Dendritic cell treated with granulocyte-macrophage colony-stimulating factor and Interleukin-4, amounts not matched to agents 40 ng/mL and 50 ng/mL, for 4 days (primary cell): Measurements from ENCODE around the gene EPRS1.
"Not testable (repeated sequence)": the region's sequence is repeated elsewhere in the genome, so short reads cannot be mapped to it uniquely, and the experiment has no call there.

Experiments used
- H3K27ac Mint-ChIP-seq: one replicate; pipeline ENCODE4 v1.8.0; 2022; ENCODE audit warnings: mild to moderate bottlenecking, mixed read lengths
- H3K27me3 Mint-ChIP-seq: one replicate; pipeline ENCODE4 v1.8.0; 2022; ENCODE audit warnings: mild to moderate bottlenecking, mixed read lengths
- H3K36me3 Mint-ChIP-seq: one replicate; pipeline ENCODE4 v1.8.0; 2022; ENCODE audit warnings: low read depth, mixed read lengths
- H3K4me1 Mint-ChIP-seq: one replicate; pipeline ENCODE4 v1.8.0; 2022; ENCODE audit warnings: low read depth, mixed read lengths
- H3K4me3 Mint-ChIP-seq: one replicate; pipeline ENCODE4 v1.8.0; 2022; ENCODE audit warnings: mild to moderate bottlenecking, moderate library complexity, mixed read lengths
- H3K9me3 Mint-ChIP-seq: one replicate; pipeline ENCODE4 v1.8.0; 2022; ENCODE audit warnings: mixed read lengths
- intact Hi-C: fragments of 100-400 bp; cut with micrococcal nuclease; formaldehyde crosslinking; loops from one replicate; pipeline ENCODE4 v1.15.0; 2022

EPRS1 gene

GRCh38 chr1:220060876-220061275, 14.6 kb upstream of the EPRS1 start:
- Mint-ChIP-seq H3K27me3 (no peaks in the 10 kb centered on the region), H3K9me3 (no peaks in the 10 kb centered on the region), H3K4me3 (no peak overlapping the region), H3K27ac (no peak overlapping the region), H3K36me3 (peaks cover 69% of the 10 kb centered on the region), H3K4me1 (no peaks in the 10 kb centered on the region)
- intact Hi-C loops = no loop called here

DNA sequence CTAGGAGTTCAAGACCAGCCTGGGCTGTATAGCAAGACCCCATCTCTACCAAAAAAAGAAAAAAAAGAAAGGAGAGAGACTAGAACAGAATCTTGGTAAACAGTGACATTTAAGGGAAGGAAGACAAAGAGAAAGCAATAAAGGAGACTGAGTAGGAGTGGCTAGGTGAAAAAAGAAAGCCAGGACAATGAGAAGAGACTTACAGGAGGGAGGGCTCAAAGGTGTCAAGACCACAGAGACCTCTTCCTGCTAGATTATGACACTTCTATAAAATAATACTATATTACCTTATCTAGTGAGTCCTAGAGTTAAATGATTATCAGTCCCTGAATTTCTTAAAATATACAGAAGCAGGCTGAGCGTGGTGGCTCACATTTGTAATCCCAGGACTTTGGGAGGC, 10.1 kb upstream of the EPRS1 start:
- Mint-ChIP-seq H3K4me1 (no peaks in the 10 kb centered on the region), H3K9me3 (no peaks in the 10 kb centered on the region), H3K27me3 (no peaks in the 10 kb centered on the region), H3K4me3 (no peak overlapping the region), H3K27ac (no peak overlapping the region), H3K36me3 (peaks cover 44% of the 10 kb centered on the region)
- intact Hi-C loops = no loop called here

DNA sequence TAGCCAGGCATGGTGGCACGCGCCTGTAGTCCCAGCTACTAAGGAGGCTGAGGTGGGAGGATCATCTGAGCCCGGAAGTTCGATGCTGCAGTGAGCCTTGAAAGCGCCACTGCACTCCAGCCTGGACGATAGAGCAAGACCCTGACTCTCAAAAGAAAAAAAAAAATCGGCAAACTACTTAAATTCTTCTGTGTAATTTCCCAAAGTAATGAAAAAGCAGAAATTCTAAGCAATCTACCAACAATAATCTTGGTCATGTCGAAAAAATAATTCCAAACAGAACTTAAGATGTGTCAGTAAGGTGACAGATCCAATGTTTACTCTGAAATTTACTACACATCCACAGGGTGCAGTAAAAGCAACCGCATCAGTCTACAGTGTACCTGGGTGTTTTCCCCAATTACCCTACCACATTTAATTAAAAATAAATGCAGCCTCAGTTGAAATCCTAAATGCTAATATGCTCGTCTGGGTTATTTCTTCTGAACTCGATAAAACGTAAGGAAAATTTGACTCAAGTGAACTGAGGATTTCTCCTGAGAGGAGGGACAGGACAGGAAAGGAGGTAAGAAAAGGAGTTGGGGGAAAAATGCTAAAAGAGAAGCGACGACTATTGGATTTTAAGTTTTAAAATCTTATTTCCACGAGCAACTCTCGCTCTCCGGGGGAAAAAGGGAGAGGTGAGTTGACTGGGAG, 801 bp downstream of the EPRS1 start:
- no peaks in the 10 kb centered on the region for H3K27me3 Mint-ChIP-seq
- peaks cover 36% of the 10 kb centered on the region for H3K36me3 Mint-ChIP-seq
- intact Hi-C loops = loop anchor here (1.0 to 2.0 kb wide), 2 partner anchors 43 to 49 kb away; partner anchors contain the start of genes BPNT1 and IARS2
- no peaks in the 10 kb centered on the region for H3K9me3 Mint-ChIP-seq
- H3K4me3 Mint-ChIP-seq = peak overlapping the region; percentile 92
- H3K27ac Mint-ChIP-seq = peak overlapping the region; percentile 90
- peaks cover 20% of the 10 kb centered on the region for H3K4me1 Mint-ChIP-seq

DNA sequence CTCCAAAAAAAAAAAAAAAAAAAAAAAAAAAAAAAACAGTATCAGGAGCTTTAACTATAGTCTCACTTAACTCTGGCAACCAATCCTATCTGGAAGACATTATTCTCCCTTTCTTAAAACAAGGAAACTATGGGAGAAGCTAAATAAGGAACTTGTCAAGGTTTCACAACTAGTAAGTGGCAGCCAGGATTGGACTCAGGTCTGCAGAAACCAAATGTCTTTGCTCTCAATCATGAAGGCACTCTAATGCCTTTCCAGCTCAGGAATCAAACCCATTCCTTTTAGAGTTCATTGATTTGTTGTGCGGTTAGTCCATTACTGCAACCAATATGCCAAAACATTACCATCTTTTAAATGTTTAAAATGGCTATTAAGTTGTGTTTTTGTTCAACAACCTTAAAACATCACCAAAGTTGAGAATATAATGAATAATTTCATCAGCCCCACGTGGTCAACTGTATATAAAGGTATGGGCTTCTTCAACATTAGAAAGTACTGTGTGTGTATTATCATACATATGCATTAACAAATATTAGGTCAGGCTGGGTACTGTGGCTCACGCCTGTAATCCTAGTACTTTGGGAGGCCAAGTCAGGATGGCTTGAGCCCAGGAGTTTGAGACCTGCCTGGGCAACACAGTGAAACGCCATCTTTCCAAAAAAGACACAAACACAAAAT, 1.5 kb downstream of the EPRS1 start:
- Mint-ChIP-seq H3K36me3 (peaks cover 43% of the 10 kb centered on the region), H3K27ac (peak overlapping the region; percentile 90), H3K27me3 (no peaks in the 10 kb centered on the region), H3K4me3 (peak overlapping the region; percentile 92), H3K9me3 (no peaks in the 10 kb centered on the region), H3K4me1 (peaks cover 20% of the 10 kb centered on the region)
- intact Hi-C loops = no loop called here

GRCh38 chr1:220043646-220044045, 2.7 kb downstream of the EPRS1 start:
- Mint-ChIP-seq H3K27ac (no peak overlapping the region), H3K4me1 (peaks cover 20% of the 10 kb centered on the region), H3K4me3 (no peak overlapping the region), H3K27me3 (no peaks in the 10 kb centered on the region), H3K36me3 (peaks cover 55% of the 10 kb centered on the region), H3K9me3 (no peaks in the 10 kb centered on the region)
- intact Hi-C loops = no loop called here

DNA sequence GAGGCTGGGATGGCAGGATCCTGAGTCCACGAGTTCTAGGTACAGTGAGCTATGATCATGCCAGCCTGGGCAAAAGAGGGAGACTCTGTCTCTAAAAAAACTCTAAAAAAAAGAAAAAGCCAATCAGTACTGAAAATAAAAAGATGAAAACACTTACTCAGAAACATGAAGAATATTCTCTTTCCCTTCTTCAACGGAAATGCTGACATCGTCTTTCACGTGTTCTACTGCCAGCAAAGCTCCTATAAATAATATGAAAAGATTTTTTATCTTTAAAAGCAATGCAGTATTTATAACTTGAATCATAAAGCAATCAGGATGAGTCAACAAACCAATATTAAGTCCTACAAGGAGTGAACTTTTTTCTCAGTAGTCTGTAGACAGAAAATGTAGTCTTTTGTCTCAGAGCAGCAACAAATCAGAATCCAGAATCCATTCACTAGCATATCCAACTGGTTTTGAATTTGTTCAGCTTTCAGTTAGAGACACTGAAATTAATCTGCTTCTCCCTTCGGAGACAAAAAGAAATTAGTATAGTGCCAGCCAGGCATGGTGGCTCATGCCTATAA, 6.2 kb downstream of the EPRS1 start:
- Mint-ChIP-seq H3K4me1 (peaks cover 21% of the 10 kb centered on the region), H3K36me3 (peaks cover 68% of the 10 kb centered on the region), H3K9me3 (no peaks in the 10 kb centered on the region), H3K4me3 (no peak overlapping the region), H3K27ac (no peak overlapping the region), H3K27me3 (no peaks in the 10 kb centered on the region)
- intact Hi-C loops = no loop called here

- peaks cover 69% of the 10 kb centered on the region for H3K36me3 Mint-ChIP-seq
- no peak overlapping the region for H3K27ac Mint-ChIP-seq
- intact Hi-C loops = no loop called here
Measured at GRCh38 chr1:220038640-220039039, 7.7 kb downstream of the EPRS1 start.

DNA sequence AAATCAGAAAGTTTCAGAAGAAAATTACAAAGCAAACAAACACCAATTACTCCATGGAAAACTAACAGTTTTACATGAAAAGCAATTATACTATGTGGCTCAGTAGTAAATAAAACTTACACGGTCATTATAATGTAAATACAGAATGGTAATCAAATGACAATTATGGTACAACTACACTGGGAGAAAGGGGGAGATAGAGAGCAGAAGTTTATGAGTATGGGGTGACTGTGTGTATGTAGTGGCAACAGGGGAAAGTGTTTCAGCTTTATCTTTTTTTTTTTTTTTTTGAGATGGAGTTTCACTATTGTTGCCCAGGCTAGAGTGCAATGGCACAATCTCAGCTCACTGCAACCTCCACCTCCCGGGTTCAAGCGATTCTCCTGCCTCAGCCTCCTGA, 8.5 kb downstream of the EPRS1 start:
- H3K27ac Mint-ChIP-seq, intact Hi-C loops, H3K9me3 Mint-ChIP-seq, H3K4me3 Mint-ChIP-seq, H3K27me3 Mint-ChIP-seq: not testable (repeated sequence)
- Mint-ChIP-seq H3K4me1 (peaks cover 14% of the 10 kb centered on the region), H3K36me3 (peaks cover 74% of the 10 kb centered on the region)

More at GRCh38 chr1:220038640-220039039, 7.7 kb downstream of the EPRS1 start:
- Mint-ChIP-seq H3K4me3 (no peak overlapping the region), H3K4me1 (peaks cover 15% of the 10 kb centered on the region), H3K9me3 (no peaks in the 10 kb centered on the region), H3K27me3 (no peaks in the 10 kb centered on the region)

DNA sequence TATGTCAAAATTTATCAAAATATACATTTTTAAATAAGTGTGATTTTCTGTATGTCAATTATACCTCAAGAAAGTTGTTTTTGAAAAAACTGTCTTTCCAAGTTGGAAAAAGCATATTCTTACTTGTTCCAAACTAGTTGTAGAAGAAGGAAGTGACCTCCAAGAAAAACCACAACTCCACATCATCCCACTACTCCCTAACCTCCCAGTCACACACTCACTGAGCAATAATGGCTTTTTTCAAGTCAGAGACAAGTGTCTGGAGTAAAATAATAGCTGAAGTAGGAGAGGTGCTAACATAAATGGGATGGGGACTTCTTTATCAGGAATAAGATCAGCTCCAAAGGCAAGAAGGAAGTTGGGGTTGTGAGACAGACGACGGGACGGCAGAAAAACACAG, 13.4 kb downstream of the EPRS1 start:
- peak overlapping the region; percentile 2 for H3K27ac Mint-ChIP-seq
- no peaks in the 10 kb centered on the region for H3K27me3 Mint-ChIP-seq
- H3K9me3 Mint-ChIP-seq = no peaks in the 10 kb centered on the region
- H3K4me3 Mint-ChIP-seq = no peak overlapping the region
- intact Hi-C loops = no loop called here
- H3K36me3 Mint-ChIP-seq = peaks cover 76% of the 10 kb centered on the region
- peaks cover 14% of the 10 kb centered on the region for H3K4me1 Mint-ChIP-seq

GRCh38 chr1:220031287-220031686, 15.0 kb downstream of the EPRS1 start:
- Mint-ChIP-seq H3K36me3 (peaks cover 77% of the 10 kb centered on the region), H3K4me3 (no peak overlapping the region), H3K9me3 (no peaks in the 10 kb centered on the region), H3K4me1 (peaks cover 7% of the 10 kb centered on the region), H3K27me3 (no peaks in the 10 kb centered on the region), H3K27ac (no peak overlapping the region)
- intact Hi-C loops = no loop called here

- peaks cover 6% of the 10 kb centered on the region for H3K4me1 Mint-ChIP-seq
- intact Hi-C loops = no loop called here
- H3K9me3 Mint-ChIP-seq = no peaks in the 10 kb centered on the region
- no peak overlapping the region for H3K4me3 Mint-ChIP-seq
- peaks cover 95% of the 10 kb centered on the region for H3K36me3 Mint-ChIP-seq
- H3K27ac Mint-ChIP-seq = no peak overlapping the region
- no peaks in the 10 kb centered on the region for H3K27me3 Mint-ChIP-seq
Measured at GRCh38 chr1:220028346-220028895, 17.9 kb downstream of the EPRS1 start.

- H3K36me3 Mint-ChIP-seq = peaks cover 96% of the 10 kb centered on the region
- H3K4me3 Mint-ChIP-seq = no peak overlapping the region
- no peaks in the 10 kb centered on the region for H3K4me1 Mint-ChIP-seq
- intact Hi-C loops = loop anchor here (5.0 to 10.0 kb wide), 2 partner anchors 37 to 146 kb away; no protein-coding TSS in a partner anchor
- H3K27ac Mint-ChIP-seq = no peak overlapping the region
- no peaks in the 10 kb centered on the region for H3K9me3 Mint-ChIP-seq
- H3K27me3 Mint-ChIP-seq = no peaks in the 10 kb centered on the region
Measured at GRCh38 chr1:220019071-220019470, 27.2 kb downstream of the EPRS1 start.

DNA sequence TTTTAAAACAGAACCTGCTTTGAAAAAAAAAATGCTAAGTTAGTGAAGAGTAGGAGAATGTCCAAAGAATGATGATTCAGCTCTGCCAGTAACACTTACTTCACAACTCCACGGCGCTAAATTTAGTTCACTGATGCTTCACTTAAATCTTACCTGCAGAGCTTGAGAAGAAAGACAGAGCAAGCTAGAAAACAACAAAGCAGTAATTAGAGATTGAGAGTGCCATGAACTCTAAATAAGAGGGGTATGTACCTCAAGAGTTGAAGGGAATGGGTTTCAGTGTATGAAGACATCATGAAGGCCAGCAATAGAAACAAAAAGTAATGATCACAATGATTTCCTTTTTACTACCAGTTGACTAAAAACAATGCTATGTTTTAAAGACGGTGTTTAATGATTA, 32.8 kb downstream of the EPRS1 start:
- Mint-ChIP-seq H3K4me3 (no peak overlapping the region), H3K27ac (no peak overlapping the region)
- intact Hi-C loops = loop anchor here (10.0 kb wide), 1 partner anchor 151 kb away; no protein-coding TSS in a partner anchor

DNA sequence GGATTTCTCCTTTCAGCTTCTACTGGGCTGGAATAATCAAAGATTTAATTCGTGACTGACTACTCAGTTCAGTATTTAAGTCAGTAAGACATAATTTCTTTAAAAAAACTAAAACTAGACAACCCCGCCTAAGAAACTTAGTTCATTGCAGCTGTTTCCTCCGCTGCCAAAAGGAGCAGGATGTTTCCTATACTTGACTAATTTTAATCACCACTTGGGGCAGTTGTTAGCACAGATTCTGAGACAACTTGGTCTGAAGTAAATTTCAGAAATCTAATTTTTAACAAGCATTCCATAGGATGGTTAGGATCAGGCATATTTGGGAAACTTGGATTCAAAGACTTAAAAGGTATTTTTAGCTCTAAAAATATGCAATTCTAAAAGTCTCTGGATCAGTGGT, 34.0 kb downstream of the EPRS1 start:
- Mint-ChIP-seq H3K27ac (no peak overlapping the region), H3K27me3 (no peaks in the 10 kb centered on the region), H3K36me3 (peaks cover 90% of the 10 kb centered on the region), H3K9me3 (no peaks in the 10 kb centered on the region), H3K4me1 (no peaks in the 10 kb centered on the region), H3K4me3 (no peak overlapping the region)
- intact Hi-C loops = loop anchor here (10.0 kb wide), 1 partner anchor 153 kb away; no protein-coding TSS in a partner anchor

More for the DNA sequence above, 32.8 kb downstream of the EPRS1 start:
- no peaks in the 10 kb centered on the region for H3K27me3 Mint-ChIP-seq
- no peaks in the 10 kb centered on the region for H3K9me3 Mint-ChIP-seq
- H3K36me3 Mint-ChIP-seq = peaks cover 89% of the 10 kb centered on the region
- no peaks in the 10 kb centered on the region for H3K4me1 Mint-ChIP-seq
